BE2C (cell line): ENCODE data around the gene RNLS.

Experiments
- DNase-seq: peaks from one replicate; pipeline ENCODE4 v3.0.0-alpha.2; 2020
- H3K27me3 ChIP-seq: fragments of 250-450 bp; sonication (Bioruptor Pico); 2 replicates; pipeline ENCODE4 v1.5.1; 2020; ENCODE audit warnings: mild to moderate bottlenecking
- H3K36me3 ChIP-seq: fragments of 250-450 bp; sonication (Bioruptor Pico); 2 replicates; pipeline ENCODE4 v1.5.1; 2020; ENCODE audit warnings: mild to moderate bottlenecking
- H3K4me1 ChIP-seq: fragments of 250-450 bp; sonication (Bioruptor Pico); 2 replicates; pipeline ENCODE4 v1.5.1; 2020
- H3K4me3 ChIP-seq: 2 replicates; pipeline ENCODE4 v1.5.1; 2011; ENCODE audit warnings: low read depth, low read length
- H3K9me3 ChIP-seq: fragments of 250-450 bp; sonication (Bioruptor Pico); 2 replicates; pipeline ENCODE4 v1.5.1; 2020
- CTCF ChIP-seq: IDR thresholded peaks from 2 replicates; pipeline ENCODE4 v1.5.1; 2012; ENCODE audit warnings: mild to moderate bottlenecking, low read depth, low read length

Gene RNLS

DNA sequence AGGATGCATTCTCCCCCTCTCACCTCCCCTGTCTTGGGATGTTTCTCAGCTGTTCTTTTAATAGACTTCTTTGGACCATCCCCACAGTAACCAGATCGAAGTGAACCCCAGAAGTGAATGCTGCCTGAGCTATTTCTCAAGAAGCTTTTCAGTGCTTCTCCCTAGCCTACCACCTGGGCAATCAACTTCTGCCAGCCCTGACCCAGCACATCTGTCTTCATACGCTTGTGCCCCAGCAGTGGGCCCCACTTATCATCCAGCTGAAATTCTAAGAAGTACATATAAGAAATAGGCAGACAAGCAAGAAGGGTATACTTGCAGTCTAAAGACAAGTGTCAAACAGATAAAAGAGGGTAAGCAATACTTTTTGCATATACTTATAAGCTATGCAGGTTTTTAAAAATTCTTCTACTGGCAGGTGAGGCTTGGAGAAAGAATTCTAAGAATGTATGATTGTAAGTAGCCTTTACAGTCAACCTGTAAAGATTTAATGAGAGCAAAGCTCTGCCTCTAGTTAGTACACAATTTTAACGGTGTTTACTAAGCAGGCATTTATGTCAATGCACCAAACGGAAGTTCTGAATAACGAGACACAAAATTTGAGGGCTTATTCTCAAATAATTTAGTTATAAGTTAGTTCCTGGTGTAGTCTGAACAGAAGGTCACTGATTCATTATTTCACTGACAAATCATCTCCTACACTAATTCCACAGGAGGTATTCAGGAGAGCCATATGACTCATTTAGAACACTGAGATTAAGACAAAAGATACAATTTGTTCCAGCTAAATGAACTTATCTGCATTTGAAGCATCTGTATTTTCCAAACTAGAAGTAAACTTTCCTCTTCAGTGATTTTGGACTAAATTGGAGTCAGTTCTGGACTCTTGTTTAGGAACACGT, 83.3 kb downstream of the RNLS start:
- H3K4me1 ChIP-seq, result peaks cover 11% of the 10 kb centered on the region
- H3K9me3 ChIP-seq, result no peaks in the 10 kb centered on the region
- DNase-seq, result no peak
- H3K36me3 ChIP-seq, result no peaks in the 10 kb centered on the region
- no peaks in the 10 kb centered on the region for H3K27me3 ChIP-seq
- no peak overlapping the region for H3K4me3 ChIP-seq
- TF ChIP-seq CTCF, result no peak

DNA sequence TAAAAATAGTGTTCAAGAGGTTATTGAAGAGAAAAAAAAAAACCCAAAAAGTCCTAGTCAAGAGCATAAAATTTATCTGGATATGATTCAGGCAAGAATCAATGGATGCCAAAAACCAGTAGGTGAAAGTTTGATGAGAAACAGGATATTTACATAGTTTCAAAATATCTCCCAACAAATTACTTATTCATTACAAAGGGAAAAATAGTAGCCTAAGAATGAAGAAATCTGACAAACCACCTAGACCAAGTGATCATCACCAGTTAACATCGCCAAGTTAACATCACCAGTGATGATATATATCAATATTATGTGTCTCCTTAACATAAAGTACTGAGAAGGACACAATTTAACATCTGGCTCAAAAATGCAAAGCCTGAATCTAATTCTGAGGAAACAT, 85.2 kb downstream of the RNLS start:
- TF ChIP-seq CTCF, result no peak
- peaks cover 11% of the 10 kb centered on the region for H3K4me1 ChIP-seq
- H3K27me3 ChIP-seq, result no peaks in the 10 kb centered on the region
- H3K4me3 ChIP-seq, result no peak overlapping the region
- H3K9me3 ChIP-seq, result no peaks in the 10 kb centered on the region
- DNase-seq, result no peak
- H3K36me3 ChIP-seq, result no peaks in the 10 kb centered on the region

DNA sequence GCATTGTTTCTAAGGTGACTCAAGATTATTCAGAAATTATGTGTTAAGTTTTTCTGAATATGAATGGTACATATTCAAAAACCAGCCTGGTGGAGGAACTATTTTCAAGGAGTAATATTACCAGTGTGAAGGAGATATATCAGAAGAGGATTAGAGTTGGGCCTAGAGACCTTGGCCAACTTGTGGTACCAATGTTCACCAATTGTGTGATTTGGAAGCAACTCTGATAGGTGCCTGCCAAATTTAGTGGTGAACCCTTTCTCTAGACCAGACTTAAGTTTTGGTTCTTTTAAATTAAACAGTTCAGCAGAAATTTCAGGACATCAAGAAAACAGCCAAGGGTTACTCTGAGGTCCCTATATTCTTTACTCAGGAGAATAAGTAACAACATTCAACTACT, 88.6 kb downstream of the RNLS start:
- H3K4me1 ChIP-seq, result peaks cover 15% of the 10 kb centered on the region
- no peak for TF ChIP-seq CTCF

GRCh38 chr10:88493691-88494483, 89.2 kb downstream of the RNLS start:
- Histone ChIP-seq H3K4me3 (no peak overlapping the region), H3K27me3 (no peaks in the 10 kb centered on the region), H3K9me3 (no peaks in the 10 kb centered on the region), H3K36me3 (no peaks in the 10 kb centered on the region), H3K4me1 (peaks cover 14% of the 10 kb centered on the region)
- no peak for TF ChIP-seq CTCF
- DNase-seq, result no peak

More for the DNA sequence above, 88.6 kb downstream of the RNLS start:
- Histone ChIP-seq H3K27me3 (no peaks in the 10 kb centered on the region), H3K36me3 (no peaks in the 10 kb centered on the region), H3K9me3 (no peaks in the 10 kb centered on the region), H3K4me3 (no peak overlapping the region)
- no peak for DNase-seq

DNA sequence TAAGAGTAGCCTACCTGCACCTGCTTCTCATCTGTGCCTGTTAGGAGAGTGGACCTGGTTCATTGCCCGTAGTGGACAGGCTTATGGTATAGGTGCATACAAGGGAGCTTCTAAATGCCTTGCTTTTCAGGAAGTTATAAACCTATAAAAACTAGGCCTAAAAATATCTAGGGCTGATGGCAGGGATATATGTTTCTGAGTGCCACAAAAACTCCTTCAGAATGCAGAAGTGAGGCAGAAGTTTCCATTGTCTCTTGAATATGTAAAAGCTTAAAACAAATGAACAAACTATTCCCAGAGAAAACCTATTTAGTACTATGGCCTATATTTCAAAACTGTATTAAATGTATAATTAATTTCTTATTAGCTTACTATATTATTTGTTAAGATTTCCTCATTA, 91.8 kb downstream of the RNLS start:
- no peak for DNase-seq
- TF ChIP-seq CTCF, result no peak
- H3K27me3 ChIP-seq, result no peaks in the 10 kb centered on the region
- peaks cover 11% of the 10 kb centered on the region for H3K4me1 ChIP-seq
- no peaks in the 10 kb centered on the region for H3K9me3 ChIP-seq
- H3K36me3 ChIP-seq, result no peaks in the 10 kb centered on the region
- no peak overlapping the region for H3K4me3 ChIP-seq
